GM04504 (cell line): ENCODE data around the gene GPRIN3.

ENCODE experiments used
- DNase-seq: peaks from one replicate; pipeline ENCODE4 v3.0.0-alpha.2; 2012; ENCODE audit warnings: low read depth

GPRIN3 gene

GRCh38 chr4:89307446-89308160 is at the start of gene GPRIN3:
TSS of gene GPRIN3 (minus strand) at chr4:89307800. CDS start at chr4:89250110, 57,690 bp downstream.
- no peak for DNase-seq

GRCh38 chr4:89357340-89357739 is 49.7 kb upstream of the GPRIN3 start:
- DNase-seq: no peak

DNA sequence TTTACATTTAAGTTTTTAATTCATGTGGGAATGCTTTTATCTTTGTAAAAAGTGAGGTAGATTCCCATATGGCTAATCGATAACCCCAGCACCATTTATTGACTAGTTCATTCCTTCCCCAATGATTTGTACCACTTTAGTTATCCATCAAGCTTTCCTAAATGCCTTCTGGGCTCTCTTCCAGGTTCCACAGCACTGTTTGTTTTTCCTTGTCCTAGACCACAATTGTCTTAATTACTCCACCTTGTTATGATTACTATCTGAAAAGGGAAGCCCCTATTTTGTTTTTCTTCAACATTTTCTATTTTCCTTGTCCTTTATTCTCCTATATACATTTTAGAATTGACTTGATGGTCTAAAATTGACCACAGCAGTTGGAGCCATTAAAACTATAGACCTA is 48.5 kb upstream of the GPRIN3 start:
- DNase-seq: no peak

- no peak for DNase-seq
Measured at GRCh38 chr4:89353514-89353913, 45.9 kb upstream of the GPRIN3 start.

DNA sequence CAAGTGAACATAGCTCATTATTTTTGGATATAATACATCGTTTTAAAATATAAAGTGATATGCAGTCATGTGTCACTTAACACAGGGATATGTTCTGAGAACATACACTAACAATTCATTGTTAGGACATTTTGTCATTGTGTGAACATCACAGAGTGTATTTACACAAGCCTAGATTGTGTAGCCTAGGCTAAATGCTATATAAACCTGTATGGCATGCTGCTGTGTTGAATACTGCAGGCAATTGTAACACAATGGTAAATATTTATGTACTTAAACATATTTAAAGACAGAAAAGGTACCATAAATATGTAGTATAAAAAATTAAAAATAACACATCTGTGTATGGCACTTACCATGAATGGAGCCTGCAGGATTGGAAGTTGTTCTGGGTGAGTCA is 44.9 kb upstream of the GPRIN3 start:
- DNase-seq: no peak

- no peak for DNase-seq
Measured at GRCh38 chr4:89351201-89351600, 43.6 kb upstream of the GPRIN3 start.

DNA sequence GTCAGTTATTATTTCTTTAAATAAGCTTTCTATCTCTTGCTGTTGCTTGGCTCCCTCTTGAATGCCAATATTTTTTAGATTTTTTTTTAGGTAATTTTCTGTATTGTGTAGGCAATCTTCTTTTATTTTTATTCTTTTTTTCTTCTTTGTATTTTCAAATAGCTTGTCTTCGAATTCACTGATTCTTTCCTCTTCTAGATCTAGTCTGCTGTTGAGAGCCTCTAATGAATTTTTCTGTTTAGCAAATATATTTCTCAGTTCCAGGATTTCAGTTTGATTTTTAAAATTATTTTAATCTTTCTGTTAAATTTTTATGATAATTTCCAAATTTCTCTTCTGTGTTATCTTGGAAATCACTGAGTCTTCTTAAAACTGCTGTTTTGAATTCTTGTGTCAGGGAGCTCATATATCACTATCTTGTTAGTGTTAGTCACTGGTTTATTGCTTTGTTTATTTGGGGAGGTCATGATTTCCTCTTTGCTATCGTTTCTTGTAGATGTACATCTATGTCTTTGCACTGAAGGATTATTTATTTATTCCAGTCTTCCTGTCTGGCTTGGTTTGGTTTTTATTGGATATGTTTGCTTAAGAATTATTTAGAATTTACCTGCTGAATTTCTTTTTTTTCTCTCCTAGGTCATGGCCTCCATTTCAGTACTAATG is 39.9 kb upstream of the GPRIN3 start:
- no peak for DNase-seq

- no peak for DNase-seq
Measured at GRCh38 chr4:89344571-89344970, 37.0 kb upstream of the GPRIN3 start.

DNA sequence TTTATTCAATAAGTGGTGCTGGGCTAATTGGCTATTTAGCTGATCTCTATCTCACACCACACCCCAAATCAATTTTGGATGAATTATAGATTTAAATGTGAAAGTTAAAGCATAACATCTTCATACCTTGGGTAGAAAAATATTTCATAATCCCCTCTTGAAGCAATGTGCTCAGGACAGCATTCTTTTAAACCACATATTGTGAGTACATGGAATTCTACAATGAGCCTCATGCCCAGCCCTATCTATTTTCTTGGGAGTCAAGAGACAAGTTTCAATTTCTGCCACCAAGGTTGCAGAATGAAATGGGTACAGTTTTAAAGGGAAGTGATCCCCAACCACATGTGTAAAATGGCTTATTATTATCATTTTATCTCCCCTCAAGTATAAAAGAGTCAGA is 30.6 kb upstream of the GPRIN3 start:
- no peak for DNase-seq

DNA sequence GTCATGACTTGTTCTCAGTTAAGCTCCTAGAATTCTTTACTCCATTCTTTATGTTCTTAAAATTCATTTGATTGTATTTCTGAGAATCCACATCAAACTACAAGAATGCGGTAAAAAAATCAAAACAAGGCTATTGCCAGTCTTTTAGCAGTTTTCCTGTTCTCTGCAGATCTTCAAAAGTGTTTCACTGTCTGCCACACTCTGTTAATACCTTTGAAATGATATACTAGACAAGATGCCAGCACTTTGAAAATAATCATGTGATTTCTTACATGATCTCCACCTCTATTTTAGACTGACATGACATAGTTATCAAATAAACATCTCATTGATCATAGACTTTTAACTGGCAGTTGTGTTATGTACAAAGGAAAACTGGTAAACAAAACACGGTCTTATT is 30.1 kb upstream of the GPRIN3 start:
- no peak for DNase-seq

GRCh38 chr4:89336818-89337420 is 29.3 kb upstream of the GPRIN3 start:
- DNase-seq: no peak

GRCh38 chr4:89334830-89335229 is 27.2 kb upstream of the GPRIN3 start:
- DNase-seq: no peak

DNA sequence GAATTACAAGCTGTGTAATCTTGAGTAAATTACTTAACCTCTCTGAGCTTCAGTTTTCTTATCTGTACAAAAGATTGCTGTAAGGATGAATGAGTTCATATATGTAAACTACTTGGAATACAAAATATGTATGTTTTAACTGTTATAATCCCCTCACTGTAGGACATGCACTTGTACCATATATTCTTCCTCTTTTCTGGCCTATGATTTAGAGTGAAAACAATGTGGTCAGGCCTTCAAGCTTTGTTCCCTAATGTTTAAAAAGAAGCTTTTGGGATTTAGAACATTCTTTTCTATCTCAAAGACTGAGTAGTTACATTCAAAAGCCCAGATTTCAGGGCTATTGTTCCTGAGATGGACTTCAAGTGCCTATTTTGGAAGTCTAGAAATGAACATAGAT is 26.7 kb upstream of the GPRIN3 start:
- DNase-seq: no peak

DNA sequence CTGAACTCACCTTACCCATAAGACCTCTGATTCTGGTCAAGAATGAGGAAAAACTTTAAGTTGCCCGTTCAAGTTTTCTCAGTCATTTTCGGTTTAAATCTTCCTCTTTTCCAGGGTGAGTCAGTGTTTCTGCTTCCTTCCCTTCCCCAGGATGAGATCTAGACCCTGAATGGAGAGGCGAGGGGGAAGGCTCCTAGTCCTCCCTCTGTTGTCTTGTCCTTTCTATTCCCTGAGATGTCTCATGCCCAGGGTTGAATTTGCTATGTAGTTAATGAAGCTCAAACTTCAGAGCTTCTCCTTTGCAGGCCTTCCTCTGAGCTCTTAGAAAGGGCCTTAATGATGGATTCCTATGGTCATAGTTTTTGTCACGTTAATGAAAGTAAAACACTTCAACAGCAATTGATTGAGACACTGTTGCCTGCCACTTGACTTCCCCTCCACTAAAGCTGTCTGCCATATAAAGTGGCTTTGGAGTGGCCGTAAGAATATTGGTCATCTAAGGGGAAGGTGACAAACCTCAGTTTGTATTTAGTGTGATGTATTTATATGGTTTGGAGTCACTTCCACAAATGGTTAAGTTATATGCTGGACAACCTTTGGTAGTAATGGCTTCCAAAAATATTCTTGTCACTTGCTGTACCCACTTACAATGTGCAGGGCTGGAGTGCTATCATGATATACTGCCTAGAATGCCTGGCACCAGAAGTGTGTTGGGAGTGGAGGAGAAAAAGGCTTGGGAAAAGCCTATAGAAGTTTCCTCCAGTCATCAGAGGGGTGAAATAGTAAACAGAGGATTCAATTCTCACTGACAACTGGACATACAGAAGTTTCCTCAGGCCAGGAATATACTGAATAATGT is 24.3 kb upstream of the GPRIN3 start:
- DNase-seq: no peak

DNA sequence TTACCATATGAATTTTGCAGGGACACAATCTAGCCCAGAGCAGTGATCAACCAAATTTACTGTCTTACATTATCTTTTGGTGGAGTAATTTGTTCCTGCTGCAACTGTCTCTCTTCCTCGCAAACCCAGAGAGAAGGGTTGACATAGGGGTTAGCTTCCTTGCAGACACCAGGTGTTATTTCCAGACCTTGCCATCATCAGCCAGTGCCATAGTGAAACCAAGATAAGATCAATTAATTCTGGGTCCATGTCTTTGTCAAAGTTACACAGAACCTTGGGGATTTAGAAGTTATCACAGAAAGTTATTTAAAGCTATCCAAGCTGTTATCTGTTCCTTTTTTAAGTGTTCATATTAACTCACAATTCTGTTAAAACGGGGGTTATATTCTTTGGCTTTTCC is 23.6 kb upstream of the GPRIN3 start:
- no peak for DNase-seq

DNA sequence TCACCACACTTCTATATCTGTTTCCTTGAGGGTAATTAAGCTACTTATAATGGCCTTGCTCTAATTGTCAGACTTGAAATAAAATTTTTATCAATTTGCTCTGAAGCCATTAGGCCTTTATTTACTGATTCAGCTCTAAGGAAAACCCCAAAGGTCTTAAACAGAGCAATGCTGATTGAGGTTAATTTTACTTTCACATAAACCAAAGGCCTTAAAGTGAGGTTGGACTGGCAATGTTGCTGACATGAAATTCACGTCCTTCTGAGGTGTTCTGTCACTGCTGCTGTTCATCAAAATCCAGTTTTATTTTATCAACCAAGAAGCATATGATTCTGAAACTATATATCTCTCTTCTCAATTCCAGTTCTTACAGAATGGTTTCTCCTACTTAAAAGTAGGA is 21.7 kb upstream of the GPRIN3 start:
- DNase-seq: no peak

GRCh38 chr4:89324671-89325070 is 17.1 kb upstream of the GPRIN3 start:
- no peak for DNase-seq

- DNase-seq: no peak
Measured at GRCh38 chr4:89322671-89323070, 15.1 kb upstream of the GPRIN3 start.

DNA sequence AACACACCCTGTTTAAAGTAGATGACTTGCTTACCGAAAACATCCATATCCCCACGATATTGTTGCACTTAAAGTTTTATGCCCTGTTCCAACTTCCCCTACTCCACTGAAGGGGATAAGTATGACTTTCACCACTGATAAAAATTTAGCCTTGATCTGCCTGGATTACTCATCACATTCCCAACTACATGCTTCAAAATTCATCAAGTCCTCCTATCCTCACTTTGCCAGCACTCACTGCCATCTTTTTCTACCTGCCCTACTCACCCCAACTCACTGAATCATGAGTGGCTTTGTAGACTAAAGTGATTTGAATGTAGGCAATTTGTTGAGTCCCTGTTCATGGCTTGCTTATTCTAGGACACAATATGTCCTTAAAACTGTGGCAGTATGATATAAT is 12.2 kb upstream of the GPRIN3 start:
- DNase-seq: no peak

DNA sequence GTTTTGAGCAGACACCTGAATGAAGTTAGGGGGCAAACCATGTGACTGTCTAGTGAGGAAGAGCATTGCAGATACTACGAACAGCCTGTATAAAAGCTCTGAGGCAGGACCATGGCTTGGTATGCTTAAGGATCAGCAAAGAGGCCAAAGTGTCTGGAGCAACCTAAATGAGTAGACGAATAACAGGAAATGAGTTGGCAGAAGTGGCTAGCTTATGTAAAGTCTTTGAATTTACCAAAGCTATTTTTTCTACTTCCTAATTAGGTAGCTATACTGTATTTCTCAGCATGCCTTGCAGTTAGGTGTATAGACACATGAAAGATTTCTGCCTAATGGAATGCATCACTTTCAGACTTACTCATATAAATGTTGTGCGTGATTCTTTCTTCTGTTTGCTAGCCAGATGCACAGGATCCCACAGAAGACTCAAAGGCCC is 9.3 kb upstream of the GPRIN3 start:
- DNase-seq: no peak

- no peak for DNase-seq
Measured at GRCh38 chr4:89316211-89316610, 8.6 kb upstream of the GPRIN3 start.

DNA sequence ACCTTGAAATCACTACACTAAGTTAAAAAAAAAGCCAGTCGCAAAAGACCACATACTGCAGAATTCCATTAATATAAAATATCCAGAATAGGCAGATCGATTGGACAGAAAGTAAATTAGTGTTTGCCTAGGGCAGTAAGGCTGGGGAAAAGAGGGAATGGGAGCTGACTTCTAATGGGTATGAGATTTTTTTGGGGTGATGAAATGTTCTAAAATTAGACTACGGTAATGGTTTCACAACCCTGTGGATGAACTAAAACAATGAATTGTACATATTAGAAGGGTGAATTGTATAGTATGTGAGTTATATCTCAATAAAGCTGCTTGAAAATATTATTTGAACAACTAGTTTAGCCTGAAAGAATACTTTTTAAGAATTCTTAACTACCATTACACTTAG is 6.7 kb upstream of the GPRIN3 start:
- DNase-seq: no peak

DNA sequence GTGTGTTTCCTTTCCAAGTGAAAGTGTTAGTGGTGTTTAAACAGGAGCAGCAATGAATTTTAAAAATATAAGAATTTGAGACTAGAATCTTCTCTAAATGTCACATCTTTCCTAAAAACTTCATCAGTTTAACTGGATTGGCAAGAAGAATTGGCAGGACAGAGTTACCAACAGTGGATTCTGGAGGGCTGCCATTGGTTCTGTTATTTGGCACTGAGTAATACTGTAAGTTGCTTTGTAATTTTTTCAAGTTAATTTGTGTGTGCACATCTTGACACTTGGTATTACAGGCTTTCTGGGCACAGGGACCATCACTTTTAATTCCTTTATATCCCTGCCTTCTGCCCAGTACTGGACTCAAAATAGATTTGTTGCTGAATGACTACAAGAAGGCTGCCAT is 4.5 kb upstream of the GPRIN3 start:
- no peak for DNase-seq
